Activated CD8-positive, alpha-beta memory T cell treated with anti-CD3 and anti-CD28 coated beads, Interleukin-2, amount 10 ng/mL, durations not matched to agents 7 days and 5 days (primary cell): ENCODE measurements around the gene CHST8. TPM values are rescaled to one million over a fixed set of nuclear protein-coding genes. Genes with fewer than 3 reads are reported as not detected.

ENCODE experiments used
- ATAC-seq: fragments of 150-1000 bp; cut with Tn5 transposase; one replicate; pipeline ENCODE4 v1.10.0; 2021; ENCODE audit warnings: moderate library complexity
- CTCF ChIA-PET: fragments of 350-600 bp; sonication (Branson Sonifier 250); formaldehyde crosslinking; loops from one replicate; lab custom pipeline; 2021; ENCODE audit warnings: antibody characterized with exemption; lab: Charles Lee
- DNase-seq: peaks from one replicate; pipeline ENCODE4 v3.0.0-alpha.2; 2020
- H3K27ac Mint-ChIP-seq: one replicate; pipeline ENCODE4 v1.8.0; 2021; ENCODE audit warnings: mild to moderate bottlenecking, mixed read lengths
- H3K27me3 Mint-ChIP-seq: one replicate; pipeline ENCODE4 v1.8.0; 2021; ENCODE audit warnings: mixed read lengths
- H3K36me3 Mint-ChIP-seq: one replicate; pipeline ENCODE4 v1.8.0; 2021; ENCODE audit warnings: mild to moderate bottlenecking, mixed read lengths
- H3K4me1 Mint-ChIP-seq: one replicate; pipeline ENCODE4 v1.8.0; 2021; ENCODE audit warnings: mixed read lengths
- H3K4me3 Mint-ChIP-seq: one replicate; pipeline ENCODE4 v1.8.0; 2021; ENCODE audit warnings: mild to moderate bottlenecking, moderate library complexity, mixed read lengths
- H3K9me3 Mint-ChIP-seq: one replicate; pipeline ENCODE4 v1.8.0; 2022; ENCODE audit warnings: low read depth, mixed read lengths
- total RNA-seq, 2 experiments: library from RNA; stranded (reverse); gene quantifications; one replicate each; pipeline ENCODE4 v1.2.3, GENCODE V29; 2021

Gene CHST8
- total RNA-seq, 2 experiments from 2014 or later: not detected

DNA sequence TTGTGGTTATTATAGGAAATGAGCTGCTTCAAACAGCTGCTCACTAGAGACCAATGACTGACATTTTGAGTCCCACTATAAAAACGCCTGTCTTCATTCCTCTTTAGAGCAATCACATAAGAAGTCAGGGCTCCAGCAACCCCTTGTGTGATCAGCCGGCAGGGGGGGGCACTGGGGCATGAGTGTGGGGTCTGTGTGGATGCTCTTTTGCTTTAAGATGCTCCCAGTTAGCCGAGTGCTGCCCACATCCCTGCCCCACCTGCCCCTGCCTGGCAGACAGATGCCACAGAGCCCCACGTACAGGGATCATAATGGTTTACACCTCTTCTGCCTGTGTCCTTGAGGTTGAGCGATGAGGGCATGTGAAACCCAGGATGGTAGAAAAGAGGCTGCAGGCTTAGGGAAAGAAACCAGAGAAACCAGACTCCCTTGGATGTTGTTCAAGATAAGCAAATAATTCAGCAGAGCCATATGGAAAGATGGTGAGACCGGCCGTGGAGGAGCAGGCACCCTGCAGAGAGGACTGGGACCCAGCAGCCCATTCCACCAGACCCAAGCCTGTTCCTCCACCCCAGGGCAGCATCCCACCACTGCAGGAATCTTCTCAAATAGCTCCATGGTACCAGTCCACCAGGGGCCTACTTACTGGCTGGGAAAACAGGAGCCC is 55.4 kb downstream of the CHST8 start:
- H3K27ac Mint-ChIP-seq: no peak overlapping the region
- ATAC-seq (no peak), DNase-seq (no peak)
- H3K4me3 Mint-ChIP-seq: no peak overlapping the region
- no peaks in the 10 kb centered on the region for H3K9me3 Mint-ChIP-seq
- no peaks in the 10 kb centered on the region for H3K4me1 Mint-ChIP-seq
- CTCF ChIA-PET: no interaction called here
- H3K36me3 Mint-ChIP-seq: no peaks in the 10 kb centered on the region
- H3K27me3 Mint-ChIP-seq: no peaks in the 10 kb centered on the region

DNA sequence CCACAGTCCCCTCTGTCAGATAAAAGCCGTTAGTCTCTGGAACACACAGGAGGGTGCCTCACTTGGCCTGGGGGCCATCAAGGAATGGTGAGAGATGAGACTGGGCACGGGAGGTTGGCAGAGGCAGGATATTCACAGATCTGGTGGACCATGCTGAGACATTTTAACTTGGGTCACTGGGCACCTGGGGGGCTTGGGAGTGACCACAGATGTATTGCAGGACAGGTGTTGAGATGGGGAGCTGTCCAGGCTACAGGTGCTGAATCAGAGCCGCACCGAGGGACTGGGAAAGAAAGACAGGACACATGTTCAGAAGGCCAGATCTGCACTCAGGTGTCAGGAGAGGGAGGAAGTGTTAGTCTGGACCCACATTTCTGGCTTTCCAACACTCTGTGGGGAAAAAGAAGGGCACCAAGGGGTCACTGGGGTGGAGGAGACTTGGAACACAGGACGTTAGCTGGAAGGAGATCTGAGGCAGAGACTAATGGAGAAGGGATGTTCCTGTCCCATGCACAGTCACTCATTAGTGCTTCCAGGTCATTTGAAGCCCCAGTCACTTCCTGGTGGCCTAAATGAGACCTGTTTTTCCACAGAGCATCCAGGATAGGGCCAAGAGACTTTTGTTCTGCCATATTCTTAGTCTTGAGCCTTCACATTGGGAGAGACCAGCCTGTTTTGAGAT is 56.1 kb downstream of the CHST8 start:
- DNase-seq (no peak), ATAC-seq (no peak)
- Mint-ChIP-seq H3K9me3 (no peaks in the 10 kb centered on the region), H3K4me1 (no peaks in the 10 kb centered on the region), H3K27ac (no peak overlapping the region), H3K36me3 (no peaks in the 10 kb centered on the region), H3K4me3 (no peak overlapping the region), H3K27me3 (peaks cover 4% of the 10 kb centered on the region)
- CTCF ChIA-PET: no interaction called here

DNA sequence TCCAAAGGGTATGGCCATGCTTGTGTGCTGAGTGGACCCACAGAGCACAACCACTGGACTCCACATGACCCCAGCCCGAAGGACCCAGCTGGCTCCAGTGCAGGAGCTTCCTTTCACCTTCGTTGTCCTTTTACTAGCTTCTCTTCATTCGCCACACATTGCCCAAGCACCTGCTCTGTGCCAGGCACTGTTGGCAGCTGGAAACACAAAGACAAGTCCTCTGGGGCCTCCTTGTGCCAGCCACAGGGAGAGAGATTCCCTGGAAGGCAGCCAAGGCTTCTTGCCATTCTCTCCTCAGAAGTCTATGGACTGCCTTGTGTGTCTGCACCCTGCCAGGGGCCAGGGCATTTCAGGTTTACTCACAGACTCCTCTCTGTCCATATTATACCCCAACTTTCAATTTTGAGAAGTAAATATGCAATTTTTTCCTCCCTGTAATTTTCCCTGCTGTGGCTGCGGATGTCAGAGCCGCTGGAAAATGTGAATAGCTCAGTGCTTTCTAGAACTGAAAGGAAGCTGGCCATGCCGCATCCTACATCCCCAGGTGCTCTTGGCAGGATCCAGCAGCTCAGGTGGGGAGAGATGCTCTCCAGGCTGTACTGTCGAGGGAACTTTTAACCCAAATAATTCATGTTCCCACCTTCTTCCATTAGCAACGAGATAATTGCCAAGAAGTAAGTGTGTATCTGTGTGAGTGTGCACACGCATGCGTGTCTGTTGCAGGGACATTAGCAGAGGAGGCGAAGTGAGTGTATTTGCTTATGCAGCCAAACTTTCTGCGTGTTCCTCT is 57.2 kb downstream of the CHST8 start:
- Mint-ChIP-seq H3K4me3 (no peak overlapping the region), H3K36me3 (no peaks in the 10 kb centered on the region), H3K27me3 (peaks cover 4% of the 10 kb centered on the region), H3K9me3 (no peaks in the 10 kb centered on the region), H3K4me1 (no peaks in the 10 kb centered on the region), H3K27ac (no peak overlapping the region)
- ATAC-seq (no peak), DNase-seq (no peak)
- CTCF ChIA-PET: no interaction called here

DNA sequence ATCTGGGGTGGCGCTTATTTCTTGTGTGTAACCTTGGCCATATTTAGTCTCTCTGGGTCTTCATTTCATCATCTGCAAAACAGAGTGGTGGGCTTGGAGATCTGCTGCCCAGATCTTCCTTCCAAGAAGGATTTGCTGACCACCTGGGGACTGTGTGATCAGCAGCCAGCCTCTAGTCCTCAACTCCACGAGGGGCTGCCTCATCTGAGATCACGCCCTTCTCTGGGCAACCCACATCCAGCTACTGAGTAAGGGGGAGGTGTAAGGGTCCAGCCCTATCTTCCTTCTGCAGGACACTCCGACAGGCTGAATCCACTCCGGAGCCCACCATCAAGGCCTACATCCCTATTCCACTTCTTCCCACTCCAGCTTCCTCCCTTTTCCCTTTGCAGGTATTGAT is 57.9 kb downstream of the CHST8 start:
- no peak for ATAC-seq
- no peaks in the 10 kb centered on the region for H3K9me3 Mint-ChIP-seq
- H3K27me3 Mint-ChIP-seq: peaks cover 4% of the 10 kb centered on the region
- CTCF ChIA-PET: no interaction called here
- H3K4me1 Mint-ChIP-seq: no peaks in the 10 kb centered on the region
- H3K27ac Mint-ChIP-seq: no peak overlapping the region
- DNase-seq: no peak
- no peak overlapping the region for H3K4me3 Mint-ChIP-seq
- no peaks in the 10 kb centered on the region for H3K36me3 Mint-ChIP-seq

DNA sequence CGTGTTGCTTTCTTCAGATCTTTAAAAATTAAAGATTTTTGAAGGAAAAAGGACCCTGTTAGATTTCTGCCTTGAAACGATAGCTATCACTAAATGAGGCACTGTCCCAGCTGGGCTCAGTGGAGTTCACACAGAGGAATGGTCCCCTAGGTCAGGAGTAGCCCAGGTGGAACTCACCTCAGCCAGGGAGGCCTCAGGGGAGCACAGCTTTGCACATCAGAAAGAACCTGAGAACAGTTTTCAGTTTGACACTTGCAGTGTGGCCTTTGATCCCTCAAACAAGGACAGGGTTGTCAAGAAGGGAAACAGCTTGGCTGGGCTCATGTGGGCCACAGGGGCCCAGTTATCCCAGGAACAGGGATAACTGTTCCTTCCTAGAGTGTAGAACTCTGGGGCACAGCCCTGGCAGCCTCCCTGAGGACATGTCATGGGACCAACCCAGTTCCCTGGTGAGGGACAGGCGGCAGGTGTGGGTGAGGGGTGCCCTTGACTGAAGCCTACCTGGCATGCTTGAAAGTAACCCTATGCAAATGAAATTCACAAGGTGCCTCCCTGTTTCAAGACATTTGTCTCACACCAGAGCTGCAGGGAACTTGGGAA is 59.4 kb downstream of the CHST8 start:
- Mint-ChIP-seq H3K9me3 (no peaks in the 10 kb centered on the region), H3K36me3 (no peaks in the 10 kb centered on the region), H3K4me3 (no peak overlapping the region), H3K4me1 (no peaks in the 10 kb centered on the region), H3K27ac (no peak overlapping the region), H3K27me3 (peaks cover 7% of the 10 kb centered on the region)
- CTCF ChIA-PET: no interaction called here
- ATAC-seq (no peak), DNase-seq (no peak)

DNA sequence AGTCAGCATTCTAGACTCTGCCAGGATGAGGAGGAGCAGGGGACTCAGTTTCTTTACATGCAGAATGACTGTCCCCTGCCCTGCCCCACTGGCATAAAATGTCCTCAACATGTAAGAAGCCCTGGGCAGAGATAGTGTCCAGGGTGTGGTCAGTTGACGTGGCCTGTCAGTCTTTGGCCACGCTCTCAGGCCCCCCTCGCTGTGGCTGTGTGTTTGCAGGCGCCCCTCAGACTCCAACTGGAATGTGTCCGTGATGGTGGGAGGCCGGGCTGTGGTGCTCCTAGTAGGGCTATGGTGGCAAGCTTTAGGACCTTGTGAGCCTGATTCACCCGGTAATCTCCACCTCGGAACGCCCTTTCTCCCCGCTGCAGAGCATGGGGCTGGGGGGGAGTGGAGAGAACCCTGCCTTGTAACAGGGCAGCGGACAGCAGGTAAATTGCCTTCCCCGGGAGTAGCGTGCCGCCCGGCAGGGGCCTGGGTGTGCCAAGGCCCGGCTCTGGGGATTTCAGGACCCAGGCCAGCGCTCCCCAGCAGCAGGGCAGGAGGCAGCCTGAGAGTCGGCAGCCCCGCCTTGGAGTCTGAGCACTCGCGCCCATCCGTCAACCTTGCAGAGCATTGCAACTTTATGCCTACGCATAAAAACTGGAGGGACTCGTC is 62.3 kb downstream of the CHST8 start:
- no peaks in the 10 kb centered on the region for H3K36me3 Mint-ChIP-seq

DNA sequence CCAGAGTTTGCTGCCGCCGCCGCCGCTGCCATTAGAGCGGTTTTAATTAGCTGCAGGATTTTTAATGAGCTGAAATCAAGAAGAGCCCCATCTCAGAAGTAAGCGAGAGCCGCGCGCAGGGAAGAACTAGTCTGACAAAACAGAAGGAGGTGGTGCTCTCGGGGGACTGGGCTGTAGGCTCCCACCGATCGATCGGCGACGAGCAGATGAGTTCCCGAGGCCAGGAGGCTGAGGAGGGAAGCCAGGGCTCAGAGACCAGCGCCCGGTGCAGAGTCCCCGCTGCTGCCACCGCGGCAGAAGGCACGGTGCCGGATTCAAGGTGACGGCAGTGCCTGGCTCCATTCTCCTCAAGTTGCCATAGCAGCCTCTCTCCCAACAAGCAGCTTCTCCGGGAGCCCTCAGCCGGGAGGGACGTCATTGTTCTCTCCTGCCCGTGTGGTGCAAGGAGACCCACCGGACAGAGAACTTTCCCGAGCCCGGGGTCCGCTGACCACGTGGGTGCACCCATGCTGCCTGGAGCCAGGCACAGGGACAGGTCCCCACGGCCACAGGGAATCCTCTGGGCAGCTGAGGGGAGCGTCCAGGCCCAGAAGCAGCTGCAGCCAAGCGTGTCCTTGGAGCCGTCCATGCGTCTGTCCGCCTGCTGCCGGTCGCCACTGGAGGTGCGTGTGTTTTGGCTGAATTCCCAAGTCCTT is 62.9 kb downstream of the CHST8 start:
- DNase-seq (no peak), ATAC-seq (no peak)
- CTCF ChIA-PET: no interaction called here
- Mint-ChIP-seq H3K4me3 (no peak overlapping the region), H3K27me3 (peaks cover 7% of the 10 kb centered on the region), H3K4me1 (no peaks in the 10 kb centered on the region), H3K36me3 (no peaks in the 10 kb centered on the region), H3K9me3 (no peaks in the 10 kb centered on the region), H3K27ac (no peak overlapping the region)

More for the DNA sequence above, 62.3 kb downstream of the CHST8 start:
- CTCF ChIA-PET: no interaction called here
- Mint-ChIP-seq H3K9me3 (no peaks in the 10 kb centered on the region), H3K27ac (no peak overlapping the region), H3K4me3 (no peak overlapping the region), H3K27me3 (peaks cover 7% of the 10 kb centered on the region), H3K4me1 (no peaks in the 10 kb centered on the region)
- ATAC-seq (no peak), DNase-seq (no peak)

DNA sequence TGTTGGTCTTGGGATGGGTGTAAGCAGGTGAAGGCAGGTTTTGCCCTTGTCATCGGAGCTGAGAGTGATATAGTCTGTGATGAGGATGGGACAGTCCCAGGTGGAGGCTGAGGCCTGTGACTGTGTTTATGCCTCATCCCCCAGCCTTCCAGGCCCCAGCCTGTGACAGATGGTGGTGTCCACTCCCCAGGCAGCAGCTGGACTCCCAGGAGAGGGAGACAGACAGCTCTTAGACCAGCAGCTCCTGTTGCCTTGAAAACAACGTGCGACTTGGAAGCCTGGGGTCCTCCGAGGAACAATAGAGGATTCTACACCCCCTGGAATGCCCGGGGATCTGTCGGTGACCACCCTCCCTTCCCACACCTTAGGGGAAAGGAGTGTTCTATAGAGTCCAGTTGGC is 63.8 kb downstream of the CHST8 start:
- Mint-ChIP-seq H3K4me1 (no peaks in the 10 kb centered on the region), H3K36me3 (no peaks in the 10 kb centered on the region), H3K27ac (no peak overlapping the region), H3K9me3 (no peaks in the 10 kb centered on the region), H3K27me3 (peaks cover 7% of the 10 kb centered on the region), H3K4me3 (no peak overlapping the region)
- CTCF ChIA-PET: no interaction called here
- no peak for ATAC-seq
- DNase-seq: no peak

DNA sequence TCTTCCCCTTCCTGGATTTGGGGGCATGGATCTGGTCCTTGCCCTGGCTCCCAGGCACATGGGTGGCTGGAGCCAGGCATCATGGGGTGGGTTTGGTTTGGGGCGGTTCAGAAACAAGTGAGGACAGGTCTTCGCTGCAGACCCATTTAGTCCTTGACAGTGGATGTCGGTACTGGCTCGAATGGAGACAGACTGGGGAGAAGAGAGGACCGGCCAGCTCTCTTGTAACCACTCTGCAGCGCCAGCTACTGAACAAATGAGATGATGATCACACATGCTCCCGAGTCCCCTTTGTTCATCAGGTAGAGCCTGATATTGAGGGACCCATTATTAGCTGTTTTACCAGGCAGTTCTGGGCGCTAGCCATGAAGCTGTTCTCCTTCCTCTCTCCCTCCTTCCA is 64.5 kb downstream of the CHST8 start:
- no peak for DNase-seq
- Mint-ChIP-seq H3K27ac (no peak overlapping the region), H3K4me3 (no peak overlapping the region), H3K36me3 (no peaks in the 10 kb centered on the region), H3K27me3 (peaks cover 7% of the 10 kb centered on the region), H3K4me1 (no peaks in the 10 kb centered on the region), H3K9me3 (no peaks in the 10 kb centered on the region)
- CTCF ChIA-PET: no interaction called here
- ATAC-seq: no peak

DNA sequence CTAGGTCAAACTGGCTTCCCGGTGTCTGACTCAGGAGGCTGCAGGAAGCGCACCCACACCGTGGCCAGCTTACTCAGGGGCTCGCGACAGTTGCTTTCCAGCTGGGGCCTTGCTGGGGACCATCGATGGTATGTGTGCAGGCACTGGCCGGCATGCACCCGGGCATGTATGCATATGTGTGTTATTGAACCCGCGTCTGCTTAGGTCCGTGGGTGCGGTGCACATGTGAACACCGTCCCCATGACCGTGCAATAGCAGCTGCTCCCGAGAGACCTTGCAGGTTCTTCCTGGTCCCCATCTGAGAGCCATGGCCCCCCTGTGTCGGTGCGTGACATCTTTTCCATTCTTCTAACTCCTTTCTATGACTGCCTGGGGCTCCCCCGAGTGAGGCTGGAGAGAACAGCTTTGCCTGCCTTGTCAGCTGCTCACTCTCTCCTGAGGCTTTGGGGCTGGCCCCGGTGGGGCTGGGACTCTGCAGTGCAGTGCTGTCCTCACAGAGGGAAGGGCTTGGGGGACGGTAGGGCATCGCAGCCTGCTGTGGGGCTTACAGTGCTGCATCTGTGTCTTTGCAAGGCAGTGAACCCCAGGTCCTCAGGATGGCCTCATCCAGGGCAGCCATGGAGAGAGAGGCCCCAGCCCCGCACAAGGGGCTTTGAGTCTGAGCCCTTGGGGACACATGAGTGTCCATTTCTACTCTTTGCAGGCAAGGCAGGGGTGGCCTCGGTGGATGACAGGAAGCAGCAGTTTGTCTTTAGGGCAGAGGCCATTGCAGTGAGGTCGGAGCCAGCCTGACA is 65.1 kb downstream of the CHST8 start:
- Mint-ChIP-seq H3K27ac (no peak overlapping the region), H3K27me3 (peaks cover 7% of the 10 kb centered on the region), H3K9me3 (no peaks in the 10 kb centered on the region), H3K4me1 (no peaks in the 10 kb centered on the region), H3K36me3 (no peaks in the 10 kb centered on the region), H3K4me3 (no peak overlapping the region)
- ATAC-seq: no peak
- DNase-seq: no peak
- CTCF ChIA-PET: no interaction called here

DNA sequence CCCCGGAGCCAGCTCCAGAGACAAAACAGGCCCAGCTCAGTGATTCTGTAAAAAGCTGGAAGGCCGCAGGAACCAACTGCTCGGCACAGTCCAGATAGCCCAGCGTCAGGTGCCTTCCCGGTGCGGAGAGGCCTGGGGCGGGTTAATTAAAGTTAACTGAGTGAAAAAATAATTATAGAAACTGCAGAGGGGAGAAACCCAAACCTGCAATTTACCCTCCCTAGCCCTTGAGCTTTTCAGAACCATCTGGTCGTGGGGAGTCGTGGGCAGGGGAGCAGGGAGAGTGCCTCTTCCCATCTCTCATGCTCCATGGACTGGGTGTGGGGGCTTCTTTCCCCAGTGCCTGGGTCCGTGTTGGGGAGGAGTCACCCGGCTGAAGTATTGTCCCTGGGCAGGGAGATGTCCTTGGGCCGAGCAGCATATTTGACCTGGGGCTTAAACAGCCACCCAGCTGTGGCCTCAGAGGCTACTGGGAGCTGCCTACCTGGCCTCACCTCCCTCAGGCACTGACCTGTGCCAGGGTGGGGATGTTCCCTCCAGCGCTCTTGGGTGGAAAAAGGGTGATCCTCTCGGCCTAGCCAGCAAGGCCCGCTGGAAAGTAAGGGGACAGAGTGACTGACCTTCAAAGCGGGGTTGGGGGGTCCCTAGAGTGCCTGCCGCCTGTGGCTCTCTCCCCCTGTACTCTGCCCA is 65.9 kb downstream of the CHST8 start:
- no peak for ATAC-seq
- H3K27me3 Mint-ChIP-seq: peaks cover 4% of the 10 kb centered on the region
- no peak overlapping the region for H3K27ac Mint-ChIP-seq
- H3K4me3 Mint-ChIP-seq: no peak overlapping the region
- no peak for DNase-seq
- H3K36me3 Mint-ChIP-seq: no peaks in the 10 kb centered on the region
- no peaks in the 10 kb centered on the region for H3K4me1 Mint-ChIP-seq
- no peaks in the 10 kb centered on the region for H3K9me3 Mint-ChIP-seq
- CTCF ChIA-PET: no interaction called here
